HG02885 (cell line): ENCODE measurements around the gene PDE6H.

ENCODE experiments used
- ATAC-seq: cut with Tn5 transposase; IDR thresholded peaks from one replicate; pipeline ENCODE4 v1.9.1; 2021; ENCODE audit warnings: mild to moderate bottlenecking; ENCODE audit not compliant: unreplicated experiment, poor library complexity

Gene PDE6H

DNA sequence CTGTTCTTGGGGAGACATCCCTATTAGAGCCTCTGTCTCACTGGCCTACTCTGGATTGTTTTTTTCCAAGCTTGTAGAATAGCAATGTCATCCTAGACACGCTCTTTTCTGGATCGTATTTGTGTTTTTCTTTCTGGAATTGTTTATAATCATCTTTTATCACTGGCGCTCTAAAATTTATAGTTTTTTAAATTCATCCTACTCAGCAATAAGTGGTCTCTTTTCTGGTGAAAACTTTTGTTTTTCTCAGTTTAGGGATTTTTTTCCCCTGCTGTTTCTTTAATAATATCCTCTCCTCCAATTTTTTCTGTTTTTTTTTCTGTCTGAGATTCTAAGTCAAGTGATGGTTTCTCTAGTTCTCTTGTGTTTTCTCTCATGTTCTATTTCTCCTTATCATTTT is 25.2 kb downstream of the PDE6H start:
- ATAC-seq = no peak

GRCh38 chr12:14999021-14999694 is 26.3 kb downstream of the PDE6H start:
- ATAC-seq = no peak

- ATAC-seq = no peak
Measured at GRCh38 chr12:14999695-15000365, 27.0 kb downstream of the PDE6H start.

GRCh38 chr12:15000575-15000974 is 27.7 kb downstream of the PDE6H start:
- ATAC-seq = no peak

- no peak for ATAC-seq
Measured at GRCh38 chr12:15001733-15002382, 29.0 kb downstream of the PDE6H start.

DNA sequence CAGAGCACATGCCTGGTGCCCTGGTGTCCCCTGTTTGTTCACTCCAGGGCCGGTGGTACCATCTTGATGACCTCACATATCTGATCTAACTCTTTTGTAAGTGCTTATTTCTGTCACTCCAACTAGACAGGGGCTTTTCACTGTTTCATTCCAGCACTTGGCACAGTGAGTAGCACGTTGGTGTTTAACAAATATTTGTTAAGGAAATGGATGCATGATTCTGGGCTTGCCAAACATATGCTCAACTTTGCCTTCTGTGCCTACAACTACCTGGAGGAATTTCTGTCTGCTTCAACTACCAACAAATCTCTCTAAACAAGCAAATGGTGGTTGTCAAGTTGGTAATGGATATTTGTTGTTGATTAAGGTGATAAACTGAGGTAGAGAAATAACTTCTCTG is 31.6 kb downstream of the PDE6H start:
- no peak for ATAC-seq

- ATAC-seq = no peak
Measured at GRCh38 chr12:15005064-15005463, 32.2 kb downstream of the PDE6H start.

- ATAC-seq = no peak
Measured at GRCh38 chr12:15007551-15007950, 34.7 kb downstream of the PDE6H start.

GRCh38 chr12:15011162-15011561 is 38.3 kb downstream of the PDE6H start:
- ATAC-seq = peak; percentile 62

GRCh38 chr12:15013634-15014179 is 40.9 kb downstream of the PDE6H start:
- ATAC-seq = peak; percentile 53

GRCh38 chr12:15014708-15015107 is 41.9 kb downstream of the PDE6H start:
- ATAC-seq = no peak

- ATAC-seq = no peak
Measured at GRCh38 chr12:15015121-15015520, 42.3 kb downstream of the PDE6H start.

GRCh38 chr12:15020156-15020555 is 47.3 kb downstream of the PDE6H start:
- ATAC-seq = no peak
